SJSA1 (cell line): Measurements from ENCODE around the gene SCAPER. TPM values are rescaled to one million over a fixed set of nuclear protein-coding genes. Genes with fewer than 3 reads are reported as not detected.
"Not testable (repeated sequence)": the region's sequence is repeated elsewhere in the genome, so short reads cannot be mapped to it uniquely, and the experiment has no call there.

ENCODE experiments used
- DNase-seq, 2 experiments: peaks; one replicate each; pipeline ENCODE4 v3.0.0-alpha.2; 2015 to 2020; ENCODE audit warnings: low spot score in 2 of 2, low read depth in 1 of 2
- H3K27ac ChIP-seq: fragments of 250-450 bp; sonication (Bioruptor Pico); 2 replicates; pipeline ENCODE4 v1.5.1; 2020; ENCODE audit warnings: mild to moderate bottlenecking, moderate library complexity
- H3K27me3 ChIP-seq: fragments of 250-450 bp; sonication (Bioruptor Pico); replicated peaks from 2 replicates; pipeline ENCODE4 v1.5.1; 2020; ENCODE audit warnings: mild to moderate bottlenecking, moderate library complexity
- H3K36me3 ChIP-seq: fragments of 250-450 bp; sonication (Bioruptor Pico); 2 replicates; pipeline ENCODE4 v1.5.1; 2020; ENCODE audit warnings: mild to moderate bottlenecking
- H3K4me1 ChIP-seq: fragments of 250-450 bp; sonication (Bioruptor Pico); replicated peaks from 2 replicates; pipeline ENCODE4 v1.6.1; 2021; ENCODE audit warnings: mild to moderate bottlenecking
- H3K4me3 ChIP-seq: fragments of 250-450 bp; sonication (Bioruptor Pico); 2 replicates; pipeline ENCODE4 v1.5.1; 2020; ENCODE audit warnings: mild to moderate bottlenecking
- H3K9me3 ChIP-seq: fragments of 250-450 bp; sonication (Bioruptor Pico); replicated peaks from 2 replicates; pipeline ENCODE4 v1.5.1; 2020; ENCODE audit warnings: mild to moderate bottlenecking
- total RNA-seq: library from RNA; depleted of rRNA; stranded (reverse); fragments of >200 nt; shearing (Covaris generic); gene quantifications from 2 replicates; pipeline ENCODE4 v1.2.3, GENCODE V29; 2014

SCAPER gene
- total RNA-seq, 1 experiment from 2014 or later: 10.2 TPM

DNA sequence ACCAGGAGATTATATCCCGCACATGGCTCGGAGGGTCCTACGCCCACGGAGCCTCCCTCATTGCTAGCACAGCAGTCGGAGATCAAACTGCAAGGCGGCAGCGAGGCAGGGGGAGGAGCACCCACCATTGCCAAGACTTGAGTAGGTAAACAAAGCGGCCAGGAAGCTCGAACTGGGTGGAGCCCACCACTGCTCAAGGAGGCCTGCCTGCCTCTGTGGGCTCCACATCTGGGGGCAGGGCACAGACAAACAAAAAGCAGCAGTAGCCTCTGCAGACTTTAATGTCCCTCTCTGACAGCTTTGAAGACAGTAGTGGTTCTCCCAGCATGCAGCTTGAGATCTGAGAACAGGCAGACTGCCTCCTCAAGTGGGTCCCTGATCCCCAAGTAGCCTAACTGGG lies 86.2 kb downstream of the SCAPER start:
- H3K4me3 ChIP-seq, H3K9me3 ChIP-seq: not testable (repeated sequence)

DNA sequence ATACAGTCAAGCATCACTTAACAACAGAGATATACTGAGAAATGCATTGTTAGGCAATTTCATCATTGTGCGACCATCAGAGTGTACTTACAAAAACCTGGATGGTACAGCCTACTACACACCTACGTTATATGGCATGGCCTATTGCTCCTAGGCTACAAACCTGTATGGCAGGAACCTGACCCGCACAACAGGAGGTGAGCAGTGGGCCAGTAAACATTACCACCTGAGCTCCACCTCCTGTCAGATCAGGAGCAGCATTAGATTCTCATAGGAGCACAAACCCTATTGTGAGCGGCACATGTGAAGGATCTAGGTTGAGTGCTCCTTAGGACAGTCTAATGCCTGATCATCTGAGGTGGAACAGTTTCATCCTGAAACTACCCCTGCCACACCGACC lies 89.7 kb downstream of the SCAPER start:
- Histone ChIP-seq H3K4me1 (no peaks in the 10 kb centered on the region), H3K27me3 (no peaks in the 10 kb centered on the region), H3K9me3 (no peaks in the 10 kb centered on the region), H3K36me3 (no peaks in the 10 kb centered on the region), H3K4me3 (no peak overlapping the region), H3K27ac (no peak overlapping the region)
- DNase-seq: no peak

More for the DNA sequence above, 86.2 kb downstream of the SCAPER start:
- H3K27ac ChIP-seq, H3K27me3 ChIP-seq, H3K4me1 ChIP-seq, H3K36me3 ChIP-seq, DNase-seq: not testable (repeated sequence)

DNA sequence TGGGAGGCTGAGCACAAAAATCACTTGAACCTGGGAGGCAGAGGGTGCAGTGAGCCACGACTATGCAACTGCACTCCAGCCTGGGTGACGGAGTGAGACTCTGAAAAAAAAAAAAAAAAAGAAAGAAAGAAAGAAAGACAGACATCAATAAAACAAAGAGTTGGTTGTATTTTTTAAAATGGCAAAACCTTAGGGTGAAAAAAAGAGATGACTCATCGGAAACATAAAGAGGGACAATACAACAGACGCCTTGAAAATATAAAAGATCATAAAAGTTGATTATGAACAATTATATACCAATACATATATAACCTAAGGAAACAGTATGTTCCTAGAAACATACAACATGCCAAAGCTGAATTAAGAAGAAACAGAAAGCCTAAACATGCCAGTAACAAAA lies 92.8 kb downstream of the SCAPER start:
- H3K36me3 ChIP-seq: no peaks in the 10 kb centered on the region
- no peaks in the 10 kb centered on the region for H3K4me1 ChIP-seq
- no peaks in the 10 kb centered on the region for H3K9me3 ChIP-seq
- no peak overlapping the region for H3K4me3 ChIP-seq
- no peaks in the 10 kb centered on the region for H3K27me3 ChIP-seq
- no peak overlapping the region for H3K27ac ChIP-seq
- DNase-seq: no peak

DNA sequence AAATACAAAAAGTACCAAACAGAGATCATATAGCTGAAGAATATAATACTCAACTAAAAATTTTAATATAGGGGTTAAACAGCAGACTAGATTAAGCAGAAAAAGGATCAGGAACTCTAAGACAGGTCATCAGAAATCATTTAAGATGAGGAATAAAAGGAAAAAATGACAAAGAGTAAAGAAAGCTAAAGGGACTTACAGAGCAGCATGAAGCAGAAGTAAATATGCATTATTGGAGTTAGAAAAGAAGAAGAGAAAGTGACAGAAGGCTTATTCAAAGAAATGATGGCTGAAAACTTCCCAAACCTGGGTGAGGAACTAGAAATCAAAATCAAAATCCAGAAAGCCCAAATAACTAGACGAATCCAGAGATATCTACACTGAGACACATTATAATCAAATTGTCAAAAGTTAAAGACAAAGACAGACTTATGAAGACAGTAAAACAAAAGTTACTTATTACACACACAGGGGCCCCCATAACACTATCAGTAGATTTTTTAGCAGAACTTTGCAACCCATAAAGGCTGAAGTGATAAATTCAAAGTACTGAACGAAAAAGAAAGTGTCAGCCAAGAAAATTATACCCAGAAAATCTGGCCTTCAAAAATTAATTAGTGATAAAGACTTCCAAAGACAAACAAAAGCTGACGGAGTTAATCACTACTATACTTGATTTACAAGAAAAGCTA lies 95.6 kb downstream of the SCAPER start:
- Histone ChIP-seq H3K27me3 (no peaks in the 10 kb centered on the region), H3K27ac (no peak overlapping the region), H3K36me3 (no peaks in the 10 kb centered on the region), H3K9me3 (no peaks in the 10 kb centered on the region), H3K4me3 (no peak overlapping the region), H3K4me1 (no peaks in the 10 kb centered on the region)
- DNase-seq: no peak

DNA sequence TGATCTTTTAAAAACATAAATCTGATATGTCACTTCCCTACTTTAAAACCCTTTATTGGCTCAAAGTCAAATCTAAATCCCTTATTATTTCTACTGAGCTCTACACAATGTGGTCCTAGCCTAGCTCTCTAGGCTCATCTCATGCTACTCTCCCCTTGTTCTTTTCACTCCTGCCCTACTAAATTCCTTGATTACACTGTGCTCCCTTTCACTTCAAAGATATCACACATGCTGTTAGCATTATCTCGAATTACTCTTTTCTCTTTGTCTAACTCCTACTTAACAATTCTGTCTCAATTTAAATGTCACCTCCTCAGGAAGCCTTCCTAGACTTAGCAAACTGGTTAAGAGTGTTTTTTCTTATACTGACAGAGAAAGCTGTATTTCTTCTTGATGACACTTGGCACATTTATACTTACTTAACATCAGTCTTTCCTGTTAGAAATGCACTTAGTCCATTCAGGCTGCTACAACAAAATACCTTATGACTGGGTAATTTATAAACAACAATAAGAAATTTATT lies 102.0 kb downstream of the SCAPER start:
- Histone ChIP-seq H3K27ac (no peak overlapping the region), H3K9me3 (no peaks in the 10 kb centered on the region)

DNA sequence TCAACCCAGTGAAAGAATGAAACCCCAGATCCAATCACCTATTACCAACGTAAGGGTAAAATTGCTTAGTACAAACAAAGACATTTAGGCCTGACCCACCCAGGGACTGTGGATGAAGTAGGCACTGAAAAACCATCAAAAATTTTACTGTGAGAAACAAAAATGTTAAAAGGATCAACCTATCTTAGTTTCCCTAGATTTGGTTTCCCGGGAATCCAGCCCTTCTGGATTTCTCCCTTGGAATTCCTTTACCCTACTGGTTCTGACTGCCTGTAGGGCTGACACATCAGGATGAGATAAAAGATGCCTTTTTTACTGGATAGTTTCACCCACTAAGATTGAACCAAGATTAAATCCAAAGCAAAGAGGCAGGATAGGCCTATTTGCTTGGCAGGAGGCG lies 102.7 kb downstream of the SCAPER start:
- Histone ChIP-seq H3K9me3 (no peaks in the 10 kb centered on the region), H3K27me3 (no peaks in the 10 kb centered on the region), H3K4me1 (no peaks in the 10 kb centered on the region), H3K36me3 (no peaks in the 10 kb centered on the region), H3K27ac (no peak overlapping the region), H3K4me3 (no peak overlapping the region)
- DNase-seq: no peak

More for the DNA sequence above, 102.0 kb downstream of the SCAPER start:
- Histone ChIP-seq H3K4me3 (no peak overlapping the region), H3K4me1 (no peaks in the 10 kb centered on the region), H3K27me3 (no peaks in the 10 kb centered on the region), H3K36me3 (no peaks in the 10 kb centered on the region)
- DNase-seq: no peak

DNA sequence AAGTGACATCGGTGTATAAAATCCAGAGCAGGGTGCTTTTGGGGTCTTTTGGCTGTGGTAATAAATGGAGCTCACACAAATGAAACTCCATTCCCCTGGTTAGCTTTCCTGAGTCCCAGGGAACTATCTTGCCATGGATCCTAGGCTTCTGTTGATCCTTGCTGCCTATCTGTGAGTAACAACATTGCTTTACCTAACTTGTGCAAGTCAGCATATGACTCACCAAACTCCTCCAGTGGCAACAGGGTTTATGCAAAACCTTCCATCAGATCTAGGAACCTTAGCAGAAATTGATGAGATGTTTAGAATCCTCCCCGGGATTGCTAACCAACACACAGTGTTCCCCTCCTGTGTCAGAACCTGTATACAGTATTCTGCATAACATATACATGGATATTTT lies 105.4 kb downstream of the SCAPER start:
- Histone ChIP-seq H3K4me3 (no peak overlapping the region), H3K9me3 (no peaks in the 10 kb centered on the region), H3K4me1 (no peaks in the 10 kb centered on the region), H3K36me3 (no peaks in the 10 kb centered on the region), H3K27me3 (no peaks in the 10 kb centered on the region), H3K27ac (no peak overlapping the region)
- no peak for DNase-seq

DNA sequence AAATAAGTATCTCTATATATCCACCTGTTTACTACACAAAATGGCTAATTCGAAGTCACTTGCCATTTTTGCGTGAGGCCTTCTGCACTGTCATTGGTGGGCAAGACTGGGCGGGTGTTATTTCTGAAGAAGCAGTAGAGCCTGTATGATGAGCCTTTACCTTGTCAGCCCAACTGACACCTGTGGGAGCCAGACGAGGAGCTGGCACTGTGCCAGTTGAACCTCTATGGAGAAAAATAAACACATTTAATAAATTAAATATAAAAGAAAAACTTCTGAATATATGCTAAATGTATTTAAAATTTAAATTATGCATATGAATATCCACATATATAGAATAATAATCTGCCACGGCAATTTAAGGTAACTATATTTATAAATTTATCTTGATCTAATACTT lies 109.9 kb downstream of the SCAPER start:
- H3K36me3 ChIP-seq: 0 out of 2 replicates have a peak, but pooled peaks cover 3% of the 10 kb centered on the region
- no peaks in the 10 kb centered on the region for H3K4me1 ChIP-seq
- H3K27me3 ChIP-seq: no peaks in the 10 kb centered on the region
- DNase-seq: no peak
- no peak overlapping the region for H3K27ac ChIP-seq
- no peak overlapping the region for H3K4me3 ChIP-seq
- no peaks in the 10 kb centered on the region for H3K9me3 ChIP-seq

DNA sequence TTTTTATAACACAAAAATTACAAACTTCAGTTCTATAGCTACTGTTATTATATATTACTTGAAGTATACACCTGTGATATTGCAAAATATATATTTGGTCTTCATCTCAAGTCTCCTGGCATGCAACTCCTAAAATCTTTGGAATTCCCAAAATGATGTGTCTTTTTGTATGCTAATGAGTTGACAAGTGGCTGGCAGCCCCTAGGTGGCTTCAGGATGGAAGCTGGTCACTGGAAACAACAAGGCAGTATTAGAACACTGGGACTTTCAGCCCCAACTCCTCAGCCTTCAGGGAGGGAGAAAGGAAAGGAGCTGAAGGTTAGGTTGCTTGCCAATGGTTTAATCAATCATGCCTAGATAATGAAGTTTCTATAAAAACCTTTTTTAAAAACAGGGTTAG lies 112.0 kb downstream of the SCAPER start:
- H3K27me3 ChIP-seq: no peaks in the 10 kb centered on the region
- H3K27ac ChIP-seq: no peak overlapping the region
- H3K4me1 ChIP-seq: no peaks in the 10 kb centered on the region
- no peaks in the 10 kb centered on the region for H3K9me3 ChIP-seq
- H3K4me3 ChIP-seq: no peak overlapping the region
- no peak for DNase-seq
- H3K36me3 ChIP-seq: 0 out of 2 replicates have a peak, but pooled peaks cover 3% of the 10 kb centered on the region

DNA sequence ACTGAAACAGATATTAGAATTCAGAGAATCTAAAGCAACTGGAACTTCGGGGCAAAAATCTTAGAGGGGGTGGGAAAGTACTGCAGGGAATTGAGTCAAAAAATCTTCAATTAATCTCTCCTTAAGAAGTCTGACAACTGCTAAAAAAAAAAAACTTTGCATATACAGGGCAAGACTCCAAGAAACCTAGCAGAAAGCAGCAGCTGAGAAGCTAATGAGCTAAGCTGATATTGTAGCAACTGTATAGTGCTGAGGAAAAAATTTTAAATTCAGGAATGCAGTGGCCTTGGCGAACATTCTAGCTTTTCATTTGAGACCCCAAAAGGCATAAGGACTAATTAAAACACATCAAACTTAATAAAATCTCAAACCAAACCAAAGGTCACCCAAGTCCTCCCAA lies 113.6 kb downstream of the SCAPER start:
- H3K4me1 ChIP-seq: no peaks in the 10 kb centered on the region
- no peaks in the 10 kb centered on the region for H3K27me3 ChIP-seq
- no peak overlapping the region for H3K27ac ChIP-seq
- no peak overlapping the region for H3K4me3 ChIP-seq
- H3K9me3 ChIP-seq: no peaks in the 10 kb centered on the region; the same call in 1 of the 2 replicates
- DNase-seq: no peak
- 0 out of 2 replicates have a peak, but pooled peaks cover 3% of the 10 kb centered on the region for H3K36me3 ChIP-seq

DNA sequence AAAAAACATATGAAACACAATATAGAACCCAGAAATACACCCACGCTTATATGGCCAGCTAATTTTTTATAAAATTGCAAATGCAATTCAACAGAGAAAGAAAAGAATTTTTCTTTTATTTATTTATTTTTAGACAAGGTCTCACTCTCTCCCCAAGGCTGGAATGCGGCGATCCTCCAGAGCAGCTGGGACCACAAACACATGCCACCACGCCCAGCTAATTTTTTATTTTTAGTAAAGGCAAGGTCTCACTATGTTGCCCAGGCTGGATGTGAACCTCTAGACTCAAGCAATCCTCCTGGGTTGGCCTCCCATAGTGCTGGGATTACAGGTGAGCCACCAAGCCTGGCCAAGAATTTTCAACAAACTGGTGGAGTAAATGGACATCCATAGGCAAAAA lies 117.9 kb downstream of the SCAPER start:
- H3K36me3 ChIP-seq: 0 out of 2 replicates have a peak, but pooled peaks cover under 1% of the 10 kb centered on the region
- no peaks in the 10 kb centered on the region; the same call in 1 of the 2 replicates for H3K9me3 ChIP-seq
- no peaks in the 10 kb centered on the region for H3K4me1 ChIP-seq
- no peak overlapping the region for H3K27ac ChIP-seq
- no peak for DNase-seq
- H3K4me3 ChIP-seq: no peak overlapping the region
- no peaks in the 10 kb centered on the region for H3K27me3 ChIP-seq

DNA sequence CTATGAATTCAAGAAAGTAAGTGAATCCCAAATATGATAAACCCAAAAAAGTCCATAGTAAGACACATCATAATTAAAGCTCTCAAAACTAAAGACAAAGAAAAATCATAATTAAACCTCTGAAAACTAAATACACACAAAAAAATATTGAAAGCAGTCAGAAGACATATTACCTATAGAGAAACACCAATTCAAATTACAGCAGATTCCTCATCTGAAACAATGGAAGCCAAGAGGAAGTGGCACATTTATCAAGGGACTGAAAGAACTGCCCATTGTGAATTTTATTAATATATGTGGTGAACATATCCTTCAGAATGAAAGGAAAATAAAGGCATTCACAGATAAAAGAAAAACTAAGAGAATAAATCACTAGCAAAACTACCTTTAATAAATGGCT lies 128.2 kb downstream of the SCAPER start:
- no peaks in the 10 kb centered on the region for H3K36me3 ChIP-seq
- DNase-seq: no peak
- H3K9me3 ChIP-seq: no peaks in the 10 kb centered on the region
- no peaks in the 10 kb centered on the region for H3K27me3 ChIP-seq
- no peaks in the 10 kb centered on the region for H3K4me1 ChIP-seq
- no peak overlapping the region for H3K27ac ChIP-seq
- no peak overlapping the region for H3K4me3 ChIP-seq

DNA sequence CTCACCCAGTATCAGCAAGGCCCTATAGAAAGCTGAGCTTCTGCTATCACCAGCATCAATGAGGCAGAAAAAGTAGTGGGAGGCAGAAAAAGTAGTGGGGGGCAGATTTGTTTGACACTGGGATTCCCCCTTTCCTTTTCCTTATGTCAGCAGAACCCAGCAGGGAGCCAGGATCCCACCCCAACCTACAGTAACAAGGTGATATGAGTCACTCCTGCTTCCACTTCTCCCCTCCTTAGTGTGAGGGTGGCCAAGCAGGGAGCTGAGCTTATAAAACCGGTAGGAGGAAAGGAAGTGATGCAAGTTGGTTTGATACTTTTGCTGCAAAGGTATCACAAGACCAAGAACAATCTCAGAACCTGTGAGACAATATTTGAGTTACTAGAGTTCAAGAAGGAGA lies 128.7 kb downstream of the SCAPER start:
- H3K9me3 ChIP-seq: no peaks in the 10 kb centered on the region
- no peaks in the 10 kb centered on the region for H3K36me3 ChIP-seq
- no peak for DNase-seq
- H3K4me3 ChIP-seq: no peak overlapping the region
- no peaks in the 10 kb centered on the region for H3K27me3 ChIP-seq
- no peaks in the 10 kb centered on the region for H3K4me1 ChIP-seq
- H3K27ac ChIP-seq: no peak overlapping the region

DNA sequence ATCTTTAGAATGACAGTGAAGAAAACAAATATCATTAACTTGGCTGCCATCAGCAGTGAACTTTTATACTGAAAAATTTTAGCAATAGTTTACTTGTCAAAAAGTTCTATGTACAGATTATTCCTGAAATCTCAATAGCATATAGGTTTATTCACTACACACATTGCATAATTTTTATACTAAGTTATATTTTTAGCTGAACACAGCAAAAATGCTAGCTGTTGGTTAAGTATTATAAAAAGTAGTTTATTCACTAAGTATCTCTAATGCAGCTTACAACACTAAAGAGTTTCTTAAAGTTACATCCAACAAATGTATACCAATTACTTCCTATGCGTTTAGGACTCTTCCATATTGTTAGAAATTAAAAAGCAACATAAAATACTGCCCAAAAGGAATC lies 131.9 kb downstream of the SCAPER start:
- no peaks in the 10 kb centered on the region for H3K36me3 ChIP-seq
- no peaks in the 10 kb centered on the region for H3K9me3 ChIP-seq
- H3K27ac ChIP-seq: no peak overlapping the region
- H3K27me3 ChIP-seq: no peaks in the 10 kb centered on the region
- DNase-seq: no peak
- no peaks in the 10 kb centered on the region for H3K4me1 ChIP-seq
- H3K4me3 ChIP-seq: no peak overlapping the region

DNA sequence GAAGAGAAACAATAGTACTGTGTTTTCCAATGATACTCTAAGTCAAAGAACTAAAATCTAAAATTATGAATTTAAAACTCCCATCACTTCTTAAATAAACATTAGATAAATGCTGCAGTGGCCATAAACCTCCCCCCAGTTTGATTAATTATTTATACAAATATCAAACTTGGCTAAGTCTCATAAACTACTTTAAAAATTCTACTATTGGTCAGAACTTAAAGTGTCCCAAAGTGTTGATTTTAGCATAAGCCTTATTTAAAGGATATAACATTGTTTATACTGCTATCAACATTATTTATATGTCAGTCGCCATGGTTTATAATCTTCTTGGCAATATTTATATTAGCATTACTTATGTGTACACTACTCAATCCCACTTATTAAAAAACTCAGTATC lies 132.4 kb downstream of the SCAPER start:
- Histone ChIP-seq H3K4me3 (no peak overlapping the region), H3K4me1 (no peaks in the 10 kb centered on the region), H3K36me3 (no peaks in the 10 kb centered on the region), H3K9me3 (no peaks in the 10 kb centered on the region), H3K27me3 (no peaks in the 10 kb centered on the region), H3K27ac (no peak overlapping the region)
- DNase-seq: no peak
